SK-N-MC (cell line): Measurements from ENCODE around the gene MTFR1L.

Experiments used
- EZH2 ChIP-seq: fragments of 200-600 bp; sonication (generic); IDR thresholded peaks from one replicate; pipeline ENCODE4 v1.6.1; 2017; ENCODE audit warnings: antibody characterized with exemption
- FOXP2 ChIP-seq: optimal IDR thresholded peaks from 2 replicates; pipeline ENCODE3; 2011; ENCODE audit warnings: mild to moderate bottlenecking, moderate library complexity; ENCODE audit not compliant: insufficient read depth; ENCODE audit errors: extremely low read length, control extremely low read depth
- POLR2AphosphoS5 ChIP-seq: IDR thresholded peaks from 2 replicates; pipeline ENCODE4 v1.6.1; 2012; ENCODE audit warnings: mild to moderate bottlenecking, low read depth, low read length, borderline replicate concordance

GRCh38 chr1:25785333-25786067, 34.3 kb upstream of the MTFR1L start:
- no peak for TF ChIP-seq EZH2
- TF ChIP-seq POLR2AphosphoS5: no peak
- TF ChIP-seq FOXP2: no peak
